Tongue (tissue), 2 donors: ENCODE results near the gene XIAP. TPM values are rescaled to one million over a fixed set of nuclear protein-coding genes. Genes with fewer than 3 reads are reported as not detected.
A peak's percentile ranks its signal among the peaks of the same experiment; 100 is the strongest.
"Not testable (repeated sequence)": the region's sequence is repeated elsewhere in the genome, so short reads cannot be mapped to it uniquely, and the experiment has no call there.

Experiments used
- DNase-seq: peaks from one replicate; pipeline ENCODE4 v3.0.0-alpha.2; 2015
- total RNA-seq: library from RNA; depleted of rRNA; stranded (reverse); fragments of >200 nt; gene quantifications from one replicate; pipeline ENCODE4 v1.2.3, GENCODE V29; 2014

XIAP gene
- total RNA-seq = 64.6 TPM

DNA sequence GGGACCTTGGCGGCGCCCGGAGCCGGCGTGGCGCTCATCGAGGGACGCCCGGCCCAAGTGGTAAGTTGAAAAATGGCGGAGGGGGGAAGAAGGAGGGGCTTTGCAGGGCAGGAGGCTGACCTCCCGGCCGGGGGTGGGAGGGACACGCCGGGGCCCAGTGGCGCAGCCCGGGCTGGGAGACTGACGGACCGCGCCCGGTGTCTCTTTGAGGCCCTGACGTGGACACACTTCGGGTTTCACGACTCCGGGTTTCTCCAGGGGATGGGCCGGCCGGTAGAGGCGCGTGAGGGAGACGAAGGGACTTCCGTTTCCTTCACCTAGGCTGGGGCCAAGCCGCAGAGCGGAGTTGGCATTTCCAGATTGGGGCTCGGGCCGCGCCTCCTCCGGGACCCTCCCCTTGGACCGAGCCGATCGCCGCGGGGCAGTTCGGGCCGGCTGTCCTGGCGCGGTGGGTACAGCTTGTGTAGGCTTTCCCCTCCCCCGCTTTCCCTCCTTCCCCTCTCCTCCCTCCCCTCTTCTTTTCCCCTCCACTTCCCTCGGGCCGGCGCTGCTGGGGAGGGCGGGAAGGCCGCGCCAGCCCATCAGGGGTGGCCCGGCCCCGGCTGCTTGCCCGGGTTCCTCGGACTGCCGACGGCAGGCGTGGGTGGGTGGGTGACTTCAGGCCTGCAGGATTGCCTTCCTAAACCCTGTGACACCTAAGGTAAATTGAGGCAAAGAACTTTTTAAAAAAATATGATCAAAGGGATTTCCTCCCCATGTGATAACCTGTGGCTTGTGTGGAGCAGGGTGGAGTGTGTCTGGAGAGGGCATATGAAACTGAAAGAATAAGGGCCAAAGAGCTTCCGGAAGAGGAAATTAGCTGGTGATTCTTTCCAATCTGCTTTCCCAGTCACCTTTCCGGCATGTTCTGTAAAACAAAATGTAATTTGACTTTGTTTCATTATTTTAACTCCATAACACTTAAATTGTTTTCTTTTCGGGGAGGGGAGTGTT lies at the start of gene XIAP:
Gene XIAP (plus strand): TSS at position 208 of the 993 bp plus-strand sequence. CDS start 25,610 bp downstream, outside the sequence.
- peak; percentile 87 for DNase-seq

DNA sequence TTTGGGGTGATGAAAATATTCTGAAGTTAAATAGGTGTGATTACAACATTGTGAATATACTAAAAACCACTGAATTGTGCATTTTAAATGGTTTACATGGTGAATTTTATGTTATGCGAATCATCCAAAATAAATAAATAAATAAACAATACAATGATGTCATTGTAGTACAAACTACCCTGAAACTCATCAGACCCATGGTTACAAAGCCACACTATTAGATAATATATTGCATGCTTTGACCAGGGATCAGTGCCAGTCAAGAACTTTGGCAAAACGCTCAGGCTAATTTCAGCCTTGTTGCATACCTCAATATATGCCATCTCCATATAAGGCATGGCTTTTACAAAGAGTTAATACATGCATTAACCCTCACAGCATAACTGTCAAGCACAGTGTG lies 45.5 kb upstream of the XIAP start:
- no peak for DNase-seq

DNA sequence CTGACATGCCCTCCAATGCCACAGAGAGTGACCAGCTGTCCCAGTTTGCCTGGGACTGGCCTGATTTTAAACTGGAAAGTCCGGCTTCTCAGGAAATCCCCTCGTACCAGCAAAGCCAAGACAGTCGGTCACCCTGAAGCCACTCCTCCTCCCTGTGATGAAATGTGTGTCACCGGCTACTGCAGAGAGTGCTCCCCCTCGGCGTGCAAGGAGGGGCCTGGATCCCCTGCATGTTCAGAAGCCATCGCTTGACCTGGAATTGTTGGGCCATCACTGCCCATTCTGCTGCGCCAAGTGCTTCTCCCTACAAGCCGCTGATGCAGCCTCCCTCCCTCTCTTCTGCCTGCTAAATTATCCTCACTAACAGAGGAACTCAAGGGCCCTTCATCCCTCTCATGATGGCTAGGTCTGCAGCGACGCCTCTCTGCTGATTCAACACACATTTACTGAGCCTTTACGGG lies 44.9 kb upstream of the XIAP start:
- not testable (repeated sequence) for DNase-seq

DNA sequence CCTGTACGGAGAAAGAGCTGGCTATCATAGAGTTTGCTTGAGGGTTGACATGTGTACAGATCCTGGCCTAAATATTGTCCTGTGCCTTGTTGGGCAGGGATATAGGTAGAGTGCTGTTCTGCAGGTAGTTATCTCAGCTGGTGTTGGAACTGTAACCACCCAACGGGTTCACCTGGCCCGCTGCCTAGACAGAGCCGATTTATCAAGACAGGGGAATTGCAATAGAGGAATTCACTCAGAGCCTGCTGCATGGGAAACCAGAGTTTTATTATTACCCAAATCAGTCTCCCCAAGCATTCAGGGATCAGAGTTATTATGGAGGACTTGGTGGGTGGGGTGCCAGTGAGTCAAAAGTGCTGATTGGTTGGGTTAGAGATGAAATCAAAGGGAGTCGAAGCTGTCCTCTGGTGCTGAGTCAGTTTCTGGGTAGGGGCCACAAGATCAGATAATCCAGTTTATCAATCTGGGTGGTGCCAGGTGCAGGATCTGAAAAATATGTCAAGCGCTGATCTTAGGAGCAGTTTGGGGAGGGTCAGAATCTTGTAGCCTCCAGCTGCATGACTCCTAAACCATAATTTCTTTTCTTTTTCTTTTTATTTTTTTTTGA lies 42.5 kb upstream of the XIAP start:
- no peak for DNase-seq

DNA sequence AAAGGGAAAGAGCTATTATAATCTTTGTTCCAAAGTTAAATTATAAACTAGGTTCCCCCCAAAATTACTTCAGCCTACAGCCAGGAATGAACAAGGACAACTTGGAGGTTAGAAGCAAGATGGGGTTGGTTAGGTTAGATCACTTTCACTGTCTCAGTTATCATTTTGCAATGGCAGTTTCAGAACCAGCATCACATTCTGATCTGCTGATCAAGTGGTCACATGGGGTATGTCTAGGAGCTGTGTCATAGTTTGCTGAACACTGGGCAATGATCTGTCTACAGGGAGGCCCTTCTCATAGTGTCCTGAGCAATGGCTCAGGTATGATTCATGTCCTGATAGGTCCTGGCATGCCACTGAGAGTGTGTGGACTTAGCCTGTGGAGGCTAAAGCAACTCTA lies 41.6 kb upstream of the XIAP start:
- no peak for DNase-seq

DNA sequence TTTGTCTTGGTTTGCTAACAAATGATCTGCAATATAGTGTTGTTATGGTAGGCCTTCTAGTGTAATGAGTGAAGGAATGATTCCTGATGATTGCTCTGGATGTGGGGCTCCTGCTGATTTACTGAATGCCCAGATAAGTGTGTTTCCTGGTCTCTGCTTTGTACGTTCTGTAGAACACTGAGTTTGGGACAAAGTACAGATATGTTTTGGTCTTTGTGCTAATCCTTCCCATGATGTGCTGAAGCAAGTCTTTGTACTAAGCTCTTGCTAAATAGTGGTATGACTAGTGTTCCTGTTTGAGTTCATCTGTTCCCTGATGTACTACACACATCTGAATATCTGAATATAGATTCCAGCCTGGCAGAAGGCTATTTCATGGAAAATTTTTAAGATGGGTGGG lies 36.9 kb upstream of the XIAP start:
- no peak for DNase-seq

DNA sequence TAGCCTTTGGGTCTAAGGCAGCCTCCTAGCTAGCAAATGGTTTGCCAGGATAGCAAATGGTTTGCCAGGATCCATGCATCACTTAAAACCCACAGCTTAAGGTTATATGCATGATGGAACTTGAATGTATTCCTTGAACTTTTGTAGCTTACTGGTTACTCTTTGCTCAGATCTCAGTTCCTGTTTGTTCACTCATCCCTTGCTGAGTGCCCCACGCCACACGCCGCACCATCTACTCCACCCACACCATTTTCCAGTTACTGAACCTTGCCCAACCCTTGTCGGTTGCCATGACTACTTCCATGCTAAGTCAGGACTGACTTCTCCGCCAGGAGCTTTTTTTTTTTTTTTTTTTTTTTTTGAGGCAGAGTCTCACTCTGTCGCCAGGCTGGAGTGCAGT lies 29.5 kb upstream of the XIAP start:
- DNase-seq = peak; percentile 19

DNA sequence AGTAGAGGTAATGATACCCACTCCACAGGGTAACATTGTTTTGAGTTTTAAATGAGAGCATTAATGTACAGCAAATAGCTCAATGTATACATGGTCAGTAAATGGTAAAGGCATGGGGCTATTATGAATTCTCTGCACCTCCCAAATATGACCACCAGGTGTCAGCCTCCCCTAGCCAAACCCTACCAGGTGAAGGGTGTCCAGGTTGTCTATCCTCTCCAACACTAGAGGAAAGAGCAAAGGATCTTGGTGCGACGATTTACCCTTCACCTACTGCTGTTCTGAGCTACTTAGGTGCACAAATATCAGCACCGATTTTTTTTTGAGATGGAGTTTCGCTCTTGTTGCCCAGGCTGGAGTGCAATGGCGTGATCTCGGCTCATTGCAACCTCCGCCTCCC lies 26.5 kb upstream of the XIAP start:
- DNase-seq = peak; percentile 68

DNA sequence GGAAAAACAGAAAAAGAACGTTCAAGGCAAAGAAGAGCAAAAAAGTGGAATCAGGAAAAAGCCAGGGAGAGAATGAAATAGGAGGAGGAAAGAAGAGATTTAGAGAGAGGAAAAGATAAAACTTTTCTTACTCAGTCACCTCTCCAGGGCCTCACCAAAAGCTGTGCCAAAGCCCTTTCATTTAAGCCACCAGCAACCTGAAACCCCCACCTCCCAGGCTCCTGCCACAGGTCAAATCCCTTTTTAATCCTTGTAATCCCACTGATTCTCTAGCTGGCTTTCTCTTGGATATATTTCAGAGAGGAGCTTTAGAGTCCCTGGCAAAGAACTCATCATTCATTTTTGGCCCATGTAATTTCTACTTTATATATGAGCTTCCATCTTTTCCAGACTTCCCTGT lies 25.7 kb upstream of the XIAP start:
- peak; percentile 21 for DNase-seq

DNA sequence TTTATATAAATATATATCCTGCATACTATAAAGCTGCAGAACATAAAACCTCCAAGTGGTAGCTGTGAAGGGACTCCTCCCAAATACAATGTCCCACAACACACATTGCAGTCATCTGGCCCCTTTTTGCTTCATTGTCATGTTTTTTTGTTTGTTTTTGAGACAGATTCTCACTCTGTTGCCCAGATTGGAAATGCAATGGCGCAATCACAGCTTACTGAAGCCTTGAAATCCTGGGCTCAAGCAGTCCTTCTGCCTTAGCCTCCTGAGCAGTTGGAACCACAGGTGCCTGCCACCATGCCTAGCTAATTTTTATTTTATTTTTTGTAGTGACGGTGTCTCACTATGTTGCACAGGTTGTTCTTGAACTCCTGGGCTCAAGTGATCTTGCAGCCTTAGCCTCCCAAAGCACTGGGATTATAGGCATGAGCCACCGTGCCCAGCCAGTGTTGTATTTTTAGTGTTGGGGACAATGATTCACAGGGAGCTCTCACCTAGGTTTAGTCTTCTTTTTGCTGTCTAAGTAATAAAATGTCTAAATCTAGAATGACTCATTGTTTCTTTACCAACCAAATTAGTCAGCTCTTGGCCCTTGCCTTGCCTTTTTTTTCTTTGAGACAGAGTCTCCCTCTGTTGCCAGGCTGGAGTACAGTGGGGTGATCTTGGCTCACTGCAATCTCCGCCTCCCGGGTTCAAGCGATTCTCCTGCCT lies 24.0 kb upstream of the XIAP start:
- no peak for DNase-seq

DNA sequence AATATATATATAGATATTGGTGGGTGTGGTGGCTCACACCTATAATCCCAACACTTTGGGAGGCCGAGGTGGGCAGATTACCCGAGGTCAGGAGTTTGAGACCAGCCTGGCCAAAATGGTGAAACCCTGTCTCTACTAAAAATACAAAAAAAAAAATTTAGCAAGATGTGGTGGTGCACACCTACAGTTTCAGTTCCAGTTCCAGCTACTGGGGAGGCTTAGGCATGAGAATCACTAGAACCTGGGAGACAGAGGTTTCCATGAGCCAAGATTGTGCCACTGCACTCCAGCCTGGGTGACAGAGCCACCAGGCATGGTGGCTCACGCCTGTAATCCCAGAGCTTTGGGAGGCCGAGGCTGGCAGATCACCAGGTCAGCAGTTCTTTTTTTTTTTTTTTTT lies 14.7 kb upstream of the XIAP start:
- DNase-seq = not testable (repeated sequence)

DNA sequence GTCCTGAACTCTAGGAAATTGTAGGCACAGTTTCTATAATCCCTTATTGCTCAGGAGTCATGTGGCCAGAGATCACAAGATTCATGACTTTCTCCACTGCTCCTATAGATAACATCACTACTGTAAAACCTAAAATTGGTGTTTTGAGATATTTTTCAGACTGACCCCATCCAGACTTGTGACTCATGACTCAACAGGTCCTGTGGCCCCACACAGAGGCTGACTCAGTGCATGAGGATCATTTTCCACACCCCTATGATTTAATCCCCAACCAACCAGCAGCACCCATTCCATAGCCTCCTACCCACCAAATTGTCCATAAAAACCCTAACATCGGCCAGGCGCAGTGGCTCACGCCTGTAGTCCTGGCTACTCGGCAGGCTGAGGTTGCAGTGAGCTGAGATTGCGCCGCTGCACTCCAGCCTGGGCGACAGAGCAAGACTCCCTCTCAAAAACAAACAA lies 13.2 kb upstream of the XIAP start:
- DNase-seq = no peak

DNA sequence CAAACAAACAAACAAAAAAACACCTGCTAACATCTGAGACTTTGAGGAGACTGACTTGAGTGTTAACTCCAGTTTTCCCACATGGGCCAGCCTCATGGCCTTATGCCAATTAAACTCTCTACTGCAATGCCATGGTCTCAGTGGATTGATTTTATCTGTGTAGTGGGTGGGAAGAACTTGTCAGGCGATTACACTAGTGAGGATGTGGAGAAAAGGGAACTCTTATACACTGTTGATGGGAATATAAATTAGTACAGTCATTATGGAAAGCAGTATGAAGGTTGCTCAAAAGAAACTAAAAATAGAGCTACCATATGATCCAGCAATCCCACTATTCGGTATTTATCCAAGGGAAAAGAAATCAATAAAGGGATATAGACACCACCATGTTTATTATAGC lies 12.8 kb upstream of the XIAP start:
- DNase-seq = no peak

DNA sequence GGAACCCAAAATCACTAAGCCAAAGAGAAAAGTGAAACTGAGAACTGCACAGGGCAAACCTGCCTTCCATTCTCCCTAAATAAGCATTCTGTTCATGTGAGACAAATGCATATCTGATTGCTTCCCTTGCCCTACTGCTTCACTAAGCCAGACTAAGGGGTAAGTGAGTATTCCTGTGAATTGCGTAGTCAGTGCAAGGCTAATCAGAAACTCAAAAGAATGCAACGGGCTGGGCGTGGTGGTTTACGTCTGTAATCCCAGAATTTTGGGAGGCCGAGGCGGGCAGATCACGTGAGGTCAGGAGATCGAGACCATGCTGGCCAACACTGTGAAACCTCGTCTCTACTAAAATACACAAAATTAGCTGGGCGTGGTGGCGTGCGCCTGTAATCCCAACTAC lies 10.8 kb upstream of the XIAP start:
- DNase-seq = no peak

DNA sequence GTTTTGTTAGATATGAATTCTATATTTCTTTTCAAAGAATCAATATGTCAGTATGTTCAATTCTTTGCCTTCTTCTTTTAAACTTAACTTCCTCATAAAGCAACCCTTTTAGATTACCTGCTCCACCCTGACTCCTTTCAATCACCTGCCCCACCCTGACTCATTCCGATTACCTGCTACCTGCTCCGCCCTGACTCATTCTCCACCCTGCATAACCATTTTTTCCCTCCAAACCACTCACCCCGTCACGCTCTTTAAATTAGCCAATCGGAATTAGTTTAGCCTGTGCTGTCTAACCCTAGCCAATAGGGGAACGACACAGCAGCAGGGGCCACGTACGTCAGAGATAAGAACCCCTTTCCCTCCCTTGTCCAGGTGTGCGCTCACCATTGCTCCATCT lies 9.9 kb upstream of the XIAP start:
- DNase-seq = not testable (repeated sequence)

DNA sequence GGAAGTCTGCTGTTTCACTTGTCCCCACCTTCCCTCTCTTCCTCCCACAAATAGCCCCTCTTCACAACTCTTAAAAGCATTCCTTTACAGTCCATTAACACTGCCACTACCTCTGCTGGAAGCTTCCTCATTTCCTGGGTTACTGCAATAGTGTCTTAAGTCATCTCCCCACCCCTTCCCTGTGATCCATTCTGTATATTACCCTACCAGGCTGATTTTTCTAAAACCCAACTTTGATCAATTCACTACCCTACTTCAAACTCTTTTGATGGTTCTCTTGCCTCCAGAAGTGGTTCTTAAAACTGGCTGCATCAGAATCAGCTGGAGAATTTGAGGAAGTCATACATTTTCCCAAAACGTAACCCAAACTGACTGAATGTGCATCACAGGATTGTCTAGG lies 8.8 kb upstream of the XIAP start:
- DNase-seq = no peak

DNA sequence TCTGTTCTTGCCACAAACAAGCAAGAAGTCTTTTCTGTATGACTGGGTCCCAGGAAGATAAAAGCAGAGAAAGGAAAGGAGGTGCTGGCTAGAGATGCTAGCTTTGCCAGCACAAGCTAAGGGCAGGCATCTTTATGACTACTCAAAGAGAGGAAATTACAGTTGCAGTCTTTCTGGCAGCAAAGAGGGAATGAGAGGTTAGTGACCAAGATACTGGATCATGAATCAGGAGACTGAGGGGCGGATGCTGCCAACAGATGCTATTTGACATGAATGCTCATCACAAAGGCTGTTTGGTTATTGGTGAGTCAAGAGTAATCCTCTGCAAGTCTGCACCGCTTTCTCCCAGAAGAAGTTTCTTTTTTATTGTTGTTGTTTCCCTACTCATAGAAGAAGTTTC lies 5.5 kb upstream of the XIAP start:
- DNase-seq = no peak

DNA sequence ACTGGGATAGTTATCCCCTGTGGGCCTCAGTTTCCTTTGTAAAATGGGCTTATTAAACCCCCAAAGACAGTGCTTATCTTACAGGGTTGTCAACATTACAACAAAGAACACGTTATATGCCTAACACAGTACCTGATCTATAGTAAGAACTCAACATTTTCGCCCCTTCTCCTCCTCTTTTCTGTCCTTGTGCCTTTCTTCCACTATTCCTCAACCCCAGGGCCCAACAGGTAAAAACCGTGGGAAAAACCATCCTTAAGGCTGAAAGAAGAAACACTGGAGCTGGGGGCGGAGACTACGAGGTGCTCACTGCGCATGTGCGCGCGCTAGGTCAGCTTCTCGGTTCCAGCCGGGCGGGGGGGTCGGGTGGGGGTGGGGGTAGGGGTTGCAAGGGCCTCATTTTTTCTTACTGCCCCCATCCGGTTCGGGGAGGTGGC lies 426 bp upstream of the XIAP start:
- DNase-seq = peak; percentile 87

DNA sequence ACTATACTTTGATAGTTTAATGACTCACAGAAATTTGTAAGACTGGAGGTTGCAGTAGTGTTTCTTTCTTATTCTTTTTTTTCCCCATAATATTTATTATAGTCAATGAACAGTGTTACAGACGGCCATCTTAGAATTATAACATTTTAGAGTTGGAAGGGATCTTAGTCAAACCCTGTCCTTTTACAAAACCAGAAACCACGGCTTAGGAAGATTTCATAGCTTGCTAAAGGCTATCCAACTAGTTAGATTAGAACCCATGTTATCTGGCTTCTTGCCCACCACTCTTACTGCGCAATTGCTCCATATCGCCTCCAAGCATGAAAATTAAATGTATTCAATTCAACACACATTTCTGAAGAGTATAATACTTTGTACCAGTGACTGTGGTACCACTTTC lies 1.1 kb downstream of the XIAP start:
- peak; percentile 48 for DNase-seq

DNA sequence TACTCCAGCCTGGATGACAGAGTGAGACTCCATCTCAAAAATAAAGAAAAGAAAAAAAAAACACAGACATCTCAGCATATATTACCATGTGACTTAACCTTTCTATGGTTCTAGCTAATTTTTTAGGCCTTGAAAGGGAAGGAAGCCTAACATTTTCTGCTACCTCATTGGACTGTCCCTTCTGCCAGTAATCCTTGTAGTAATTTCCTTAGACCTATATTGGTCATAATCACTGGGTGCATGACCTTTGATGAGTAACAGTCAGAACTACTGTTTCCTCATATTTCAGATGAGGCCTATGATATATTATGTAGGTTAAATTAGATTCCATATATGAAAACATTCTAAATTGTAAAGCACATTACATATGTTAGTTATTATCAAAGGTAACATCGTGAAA lies 9.6 kb downstream of the XIAP start:
- DNase-seq = no peak

DNA sequence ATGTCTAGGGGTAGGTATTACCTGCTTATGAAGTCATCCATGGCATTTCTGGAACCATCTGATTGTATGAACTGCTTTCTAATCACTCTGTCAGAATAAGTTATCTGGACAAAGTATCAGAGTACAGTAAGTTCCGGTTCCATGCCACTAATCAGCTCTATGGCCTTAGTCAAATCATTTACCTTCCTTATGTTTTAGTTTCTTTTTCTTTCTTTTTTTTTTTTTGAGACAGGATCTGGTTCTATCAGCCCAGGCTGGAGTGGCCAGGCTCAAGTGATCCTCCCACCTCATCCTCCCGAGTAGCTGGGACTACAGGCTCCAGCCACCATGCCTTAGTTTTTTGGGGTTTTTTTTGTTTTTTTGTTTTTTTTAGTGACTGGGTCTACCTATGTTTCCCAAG lies 11.5 kb downstream of the XIAP start:
- no peak for DNase-seq

DNA sequence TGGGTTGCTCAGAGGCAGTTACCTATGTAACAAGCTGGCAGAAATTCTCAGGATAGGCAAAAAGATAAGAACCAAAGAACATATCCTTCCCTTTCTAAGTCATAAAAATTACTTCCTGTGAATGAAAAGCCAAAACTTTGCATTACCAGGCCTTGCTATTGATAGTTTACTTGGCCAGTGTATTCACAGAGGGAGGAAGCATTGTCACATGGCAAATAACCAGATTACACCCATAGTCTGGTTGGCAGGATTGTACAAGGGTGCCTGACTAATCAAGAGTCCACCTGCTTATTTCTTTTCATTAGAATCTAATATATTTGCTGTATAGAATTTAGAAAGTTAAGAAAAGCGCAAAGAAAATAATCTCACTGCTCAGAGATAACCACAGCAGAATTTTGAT lies 14.1 kb downstream of the XIAP start:
- DNase-seq = no peak

DNA sequence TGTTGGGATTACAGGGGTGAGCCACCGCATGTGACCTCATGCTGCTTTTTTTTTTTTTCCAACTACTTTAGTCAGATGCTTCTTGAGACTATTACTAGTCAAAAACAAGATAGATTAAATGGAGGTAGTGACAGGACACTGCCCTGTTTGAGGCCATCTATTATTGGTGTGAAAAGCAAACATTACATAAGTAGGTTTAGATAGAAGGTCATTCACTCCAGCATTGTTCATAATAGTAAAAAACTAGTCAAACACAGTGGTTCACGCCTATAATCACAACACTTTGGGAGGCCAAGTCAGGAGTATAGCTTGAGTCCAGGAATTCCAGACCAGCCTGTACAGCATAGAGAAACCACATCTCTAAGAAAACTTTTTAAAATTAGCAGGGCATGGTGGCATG lies 16.3 kb downstream of the XIAP start:
- no peak for DNase-seq
